HG03139 (cell line): Measurements from ENCODE around the gene NAXD.
"Not testable (repeated sequence)": the region's sequence is repeated elsewhere in the genome, so short reads cannot be mapped to it uniquely, and the experiment has no call there.

Source experiments
- ATAC-seq: cut with Tn5 transposase; IDR thresholded peaks from one replicate; pipeline ENCODE4 v1.9.1; 2021; ENCODE audit not compliant: unreplicated experiment

NAXD gene

DNA sequence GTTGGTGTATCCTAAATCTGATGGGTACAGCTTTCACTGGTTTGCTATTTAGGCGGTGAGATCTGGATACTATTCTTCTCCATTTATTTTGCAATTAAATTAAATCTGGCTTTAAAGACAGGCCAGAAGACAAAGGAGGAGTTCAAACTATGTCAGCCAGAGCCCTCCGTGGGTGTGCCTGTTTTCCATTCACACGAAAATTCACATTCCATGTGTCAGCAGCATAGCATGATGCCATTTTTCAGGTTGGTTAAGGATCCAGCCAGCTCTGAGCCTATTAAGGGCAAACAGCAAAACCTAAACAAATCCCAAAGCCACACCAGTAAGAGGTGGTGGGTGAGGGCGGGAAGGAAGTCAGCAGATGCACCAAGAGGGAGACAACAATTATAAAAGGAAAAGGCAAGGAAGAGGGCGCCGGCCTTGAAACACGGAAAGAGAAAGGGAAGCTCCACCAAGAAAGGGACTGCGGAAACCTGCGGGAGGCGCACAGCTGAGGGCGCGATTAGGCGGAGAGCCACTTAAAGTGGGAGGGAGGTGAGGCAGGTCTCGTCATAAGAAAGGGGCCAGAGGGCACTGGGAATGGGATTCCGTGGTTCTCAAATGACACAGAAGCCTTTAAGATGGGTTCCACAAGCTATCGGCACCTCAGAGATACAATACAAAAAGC lies 47.6 kb downstream of the NAXD start:
- no peak for ATAC-seq

- no peak for ATAC-seq
These were observed 48.1 kb downstream of the NAXD start for GRCh38 chr13:110663491-110663890.

DNA sequence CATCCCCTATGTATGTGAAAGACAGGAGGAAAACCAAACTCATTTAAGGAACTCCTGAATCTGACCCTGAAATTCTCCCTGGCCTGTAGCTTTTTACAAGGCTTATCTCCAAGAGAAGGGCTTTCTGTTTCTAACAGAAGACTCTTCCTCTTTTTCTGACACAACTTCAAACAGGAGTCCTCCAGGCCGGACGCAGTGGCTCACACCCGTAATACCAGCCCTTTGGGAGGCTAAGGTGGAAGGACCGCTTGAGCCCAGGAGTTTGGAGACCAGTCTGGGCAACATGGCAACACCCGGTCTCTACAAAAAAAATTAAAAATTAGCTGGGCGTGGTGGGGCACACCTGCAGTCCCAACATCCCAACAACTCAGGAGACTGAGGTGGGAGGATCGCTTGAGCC lies 48.7 kb downstream of the NAXD start:
- ATAC-seq: no peak

GRCh38 chr13:110664673-110665072 lies 49.3 kb downstream of the NAXD start:
- no peak for ATAC-seq

- no peak for ATAC-seq
These were observed 50.3 kb downstream of the NAXD start for GRCh38 chr13:110665491-110666254.

DNA sequence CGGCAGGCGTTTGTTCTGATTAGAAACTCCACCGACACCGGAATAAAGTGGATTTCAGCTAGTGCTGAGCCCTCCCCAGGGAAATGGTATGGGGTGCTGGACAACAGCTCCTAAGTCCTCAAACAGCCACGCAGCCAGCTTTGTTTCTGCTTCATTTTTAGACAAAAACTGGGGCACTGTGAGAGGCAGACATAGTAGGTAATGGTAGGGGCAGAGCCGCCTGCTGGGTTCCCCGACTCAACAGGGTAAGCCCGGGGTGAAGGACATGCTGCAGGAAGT lies 50.8 kb downstream of the NAXD start:
- ATAC-seq: no peak

DNA sequence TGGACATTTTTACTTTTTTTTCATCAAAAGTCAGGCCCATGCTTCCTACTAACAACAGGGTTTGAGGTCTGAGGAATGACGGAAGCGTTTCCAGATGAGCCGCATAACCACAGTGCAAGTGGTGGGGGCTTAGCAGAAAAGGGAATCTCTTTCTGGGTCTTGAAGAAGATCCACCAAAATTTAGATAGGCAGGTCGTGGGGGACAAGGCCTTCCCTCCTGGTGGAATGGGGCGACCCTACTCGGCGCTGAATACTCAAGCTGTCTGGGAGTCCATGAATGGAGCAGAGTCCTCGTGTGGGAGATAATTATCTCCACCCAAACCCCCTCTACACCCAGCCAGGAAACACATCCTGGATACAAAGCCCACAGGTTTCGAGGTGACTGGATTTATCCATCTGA lies 53.7 kb downstream of the NAXD start:
- no peak for ATAC-seq

GRCh38 chr13:110669814-110670213 lies 54.5 kb downstream of the NAXD start:
- ATAC-seq: not testable (repeated sequence)

- peak; percentile 63 for ATAC-seq
These were observed 61.5 kb downstream of the NAXD start for GRCh38 chr13:110676595-110677587.

- ATAC-seq: no peak
These were observed 62.6 kb downstream of the NAXD start for GRCh38 chr13:110677731-110678545.

DNA sequence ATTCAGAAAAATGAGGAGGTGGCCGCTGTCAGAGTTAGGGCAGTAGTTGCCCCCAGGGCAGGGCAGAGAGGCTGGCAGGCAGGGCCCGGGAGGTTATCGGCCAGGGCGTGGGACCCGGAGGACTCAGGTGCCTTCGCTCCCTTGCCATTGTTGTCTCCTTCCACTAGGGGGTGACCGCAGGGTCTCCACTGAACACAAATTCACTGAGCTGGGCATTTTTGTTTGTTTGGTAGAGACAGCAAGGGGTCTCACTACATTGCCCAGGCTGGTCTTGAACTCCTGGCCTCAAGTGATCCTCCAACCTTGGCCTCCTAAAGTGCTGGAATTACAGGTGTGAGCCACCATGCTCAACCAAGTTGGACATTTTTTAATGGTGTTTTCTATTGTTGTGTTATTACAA lies 65.5 kb downstream of the NAXD start:
- no peak for ATAC-seq

GRCh38 chr13:110681868-110682550 lies 66.7 kb downstream of the NAXD start:
- no peak for ATAC-seq

DNA sequence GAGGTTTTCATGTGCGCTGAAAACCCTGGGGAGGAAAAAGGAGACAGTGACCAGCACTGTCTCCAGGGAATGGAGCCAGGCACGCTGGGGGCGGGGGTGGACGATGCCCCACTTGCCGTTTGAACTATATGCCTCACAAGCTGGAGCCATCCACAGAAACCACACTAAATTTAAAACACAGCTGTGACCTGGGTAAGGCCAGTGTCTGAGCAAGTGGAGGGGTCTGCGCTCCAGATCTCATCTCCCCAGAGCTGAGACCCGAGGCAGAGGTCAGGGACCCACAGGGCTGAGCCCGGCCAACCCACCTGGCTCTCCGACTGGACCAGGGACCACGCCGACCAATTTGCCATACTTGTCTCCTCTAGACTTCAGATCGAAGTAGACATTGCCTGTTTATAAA lies 67.4 kb downstream of the NAXD start:
- no peak for ATAC-seq

- ATAC-seq: no peak
These were observed 68.0 kb downstream of the NAXD start for GRCh38 chr13:110683203-110683883.

- ATAC-seq: no peak
These were observed 68.6 kb downstream of the NAXD start for GRCh38 chr13:110683921-110684320.

- no peak for ATAC-seq
These were observed 69.2 kb downstream of the NAXD start for GRCh38 chr13:110684388-110685056.

DNA sequence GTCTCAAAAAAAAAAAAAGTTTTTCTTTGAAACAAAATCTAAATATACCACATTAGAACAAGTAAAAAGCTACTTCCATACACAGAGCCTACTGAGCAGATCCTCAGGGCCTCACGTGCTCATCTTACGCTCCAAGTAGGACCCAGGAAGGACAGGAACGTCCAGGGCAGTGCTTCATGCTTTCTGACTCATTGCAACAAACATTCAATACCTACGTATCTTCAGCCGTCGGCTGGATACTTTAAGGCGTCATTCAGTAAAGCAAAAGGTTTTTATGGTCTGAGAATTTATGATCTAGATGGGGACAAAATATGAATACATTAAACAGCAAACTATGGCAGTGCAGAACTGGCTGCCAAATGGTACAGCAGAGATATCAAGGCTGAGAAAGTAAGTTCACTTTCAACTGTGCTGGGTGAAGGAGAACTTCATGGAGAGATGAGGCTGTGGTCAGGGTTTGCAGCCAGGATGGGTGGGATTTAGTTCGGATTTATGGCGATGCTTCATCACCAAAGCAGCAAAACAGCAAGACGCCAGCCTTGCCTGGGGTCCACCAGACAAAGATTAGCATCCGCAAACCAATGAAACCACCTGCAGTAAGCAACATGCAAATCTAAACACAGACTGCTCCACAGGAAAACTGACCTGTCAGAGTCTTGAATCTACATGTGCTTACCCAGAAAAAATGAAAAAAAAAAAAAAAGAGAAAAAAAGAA lies 70.1 kb downstream of the NAXD start:
- ATAC-seq: no peak

GRCh38 chr13:110687736-110688135 lies 72.4 kb downstream of the NAXD start:
- no peak for ATAC-seq

DNA sequence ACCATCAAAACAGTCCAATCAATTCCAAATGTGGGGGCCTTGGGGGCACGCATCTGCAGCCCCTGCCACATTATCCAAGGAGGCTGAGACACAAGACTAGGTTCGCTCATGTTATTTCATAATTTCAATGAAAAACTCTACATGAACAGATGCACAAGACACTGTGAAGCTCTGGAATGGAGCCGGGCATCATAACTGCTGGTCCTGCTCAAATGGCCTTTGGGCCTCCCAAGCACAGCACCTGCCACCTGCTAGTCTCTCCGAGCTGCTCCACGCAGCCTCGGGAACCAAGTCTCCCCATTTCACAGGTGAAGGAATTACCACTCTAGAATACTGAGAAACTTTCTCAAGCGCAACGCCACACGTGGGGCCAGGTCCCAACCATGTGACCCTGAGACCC lies 73.7 kb downstream of the NAXD start:
- ATAC-seq: no peak
